Lower lobe of right lung (tissue), 2 donors: ENCODE data around the gene ECEL1. TPM values are rescaled to one million over a fixed set of nuclear protein-coding genes. Genes with fewer than 3 reads are reported as not detected.

Experiments used
- ATAC-seq, 2 donors: fragments of 200-7000 bp; cut with Tn5 transposase; one replicate each; pipeline ENCODE4 v1.9.1; 2020 to 2022; ENCODE audit warnings: mild to moderate bottlenecking in 2 of 2, moderate library complexity in 2 of 2
- DNase-seq: peaks from one replicate; pipeline ENCODE4 v3.0.0-alpha.2; 2020
- H3K27ac ChIP-seq: fragments of 200-600 bp; one replicate; pipeline ENCODE4 v1.8.0; 2022
- H3K27me3 ChIP-seq: fragments of 200-600 bp; one replicate; pipeline ENCODE4 v1.8.0; 2022; ENCODE audit warnings: low read depth
- H3K36me3 ChIP-seq: fragments of 200-600 bp; one replicate; pipeline ENCODE4 v1.8.0; 2022; ENCODE audit warnings: mild to moderate bottlenecking
- H3K4me1 ChIP-seq: fragments of 200-600 bp; one replicate; pipeline ENCODE4 v1.8.0; 2022
- H3K4me3 ChIP-seq: fragments of 200-600 bp; one replicate; pipeline ENCODE4 v1.8.0; 2022; ENCODE audit warnings: mild to moderate bottlenecking
- H3K9me3 ChIP-seq: fragments of 200-600 bp; one replicate; pipeline ENCODE4 v1.8.0; 2022
- intact Hi-C: fragments of 100-400 bp; cut with DNase I; formaldehyde crosslinking; loops from one replicate; pipeline ENCODE4 v1.11.0; 2022
- total RNA-seq: library from RNA; stranded (reverse); fragmentation: NEBNext Ultra II Directional; extraction: Animal tissue kit (Norgen Biotek cat#: 25700); gene quantifications from one replicate; pipeline ENCODE4 v1.2.1, GENCODE V29; 2021
- TF ChIP-seq, protein P1 (sequence below): fragments of 200-600 bp; IDR thresholded peaks from one replicate; pipeline ENCODE4 v1.8.0; 2022; ENCODE audit warnings: antibody characterized with exemption, mild to moderate bottlenecking
- donor health status: DM: no; HTN: yes; CAD: no; lungs with severe emphysema.

Gene ECEL1
- total RNA-seq, 1 donor from 2014 or later: 1.0 TPM

DNA sequence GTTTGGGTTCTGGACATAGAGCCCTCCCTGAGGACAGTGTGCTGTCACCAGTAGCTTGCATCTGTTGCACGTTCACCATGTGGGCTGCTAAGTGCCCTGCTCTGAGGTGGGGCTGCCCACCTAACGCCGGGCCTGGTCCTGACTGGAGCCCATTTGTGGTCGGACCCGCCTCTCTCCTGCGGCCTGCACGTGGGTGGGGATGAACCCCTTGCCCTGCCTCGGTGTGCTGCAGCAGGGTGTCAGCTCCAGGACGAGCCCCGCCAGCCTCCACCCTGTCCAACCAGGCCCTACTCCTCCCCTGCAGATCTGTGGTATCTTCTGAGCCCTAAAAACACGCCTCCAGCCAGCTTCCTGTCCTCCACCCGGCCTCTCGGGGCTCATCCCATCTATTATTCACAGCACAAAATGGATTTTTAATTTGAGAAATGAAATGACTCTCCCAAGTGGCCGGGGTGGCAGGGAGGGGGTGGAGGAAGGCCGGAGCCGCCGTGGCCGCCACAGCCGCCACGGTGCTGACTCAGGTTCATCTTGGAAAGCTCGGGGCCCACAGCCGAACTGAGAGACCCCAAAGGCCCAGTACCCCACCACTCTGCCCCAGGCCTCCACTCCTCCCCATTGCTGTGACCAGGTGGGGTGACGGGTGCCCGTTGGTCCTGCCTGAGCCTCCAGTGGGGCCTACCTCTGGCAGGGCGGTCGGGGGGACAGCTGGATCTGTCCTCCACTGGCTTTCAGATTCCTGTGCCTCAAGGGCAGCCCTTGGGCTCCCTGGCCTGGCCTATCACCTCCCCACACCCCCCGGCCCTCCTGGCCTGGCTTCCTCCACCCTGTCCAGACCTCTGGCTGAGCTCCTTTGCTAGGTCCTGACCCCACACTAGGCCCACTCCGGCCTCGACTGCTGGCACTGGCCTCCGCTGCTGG lies 2.8 kb upstream of the ECEL1 start:
- no peak overlapping the region for H3K4me3 ChIP-seq
- DNase-seq: peak; percentile 33
- no peak for ATAC-seq
- peaks cover 46% of the 10 kb centered on the region for H3K27me3 ChIP-seq
- TF ChIP-seq, protein P1, sequence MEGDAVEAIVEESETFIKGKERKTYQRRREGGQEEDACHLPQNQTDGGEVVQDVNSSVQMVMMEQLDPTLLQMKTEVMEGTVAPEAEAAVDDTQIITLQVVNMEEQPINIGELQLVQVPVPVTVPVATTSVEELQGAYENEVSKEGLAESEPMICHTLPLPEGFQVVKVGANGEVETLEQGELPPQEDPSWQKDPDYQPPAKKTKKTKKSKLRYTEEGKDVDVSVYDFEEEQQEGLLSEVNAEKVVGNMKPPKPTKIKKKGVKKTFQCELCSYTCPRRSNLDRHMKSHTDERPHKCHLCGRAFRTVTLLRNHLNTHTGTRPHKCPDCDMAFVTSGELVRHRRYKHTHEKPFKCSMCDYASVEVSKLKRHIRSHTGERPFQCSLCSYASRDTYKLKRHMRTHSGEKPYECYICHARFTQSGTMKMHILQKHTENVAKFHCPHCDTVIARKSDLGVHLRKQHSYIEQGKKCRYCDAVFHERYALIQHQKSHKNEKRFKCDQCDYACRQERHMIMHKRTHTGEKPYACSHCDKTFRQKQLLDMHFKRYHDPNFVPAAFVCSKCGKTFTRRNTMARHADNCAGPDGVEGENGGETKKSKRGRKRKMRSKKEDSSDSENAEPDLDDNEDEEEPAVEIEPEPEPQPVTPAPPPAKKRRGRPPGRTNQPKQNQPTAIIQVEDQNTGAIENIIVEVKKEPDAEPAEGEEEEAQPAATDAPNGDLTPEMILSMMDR: no peak
- intact Hi-C loops: no loop called here
- H3K4me1 ChIP-seq: peaks cover 8% of the 10 kb centered on the region
- H3K27ac ChIP-seq: no peak overlapping the region
- H3K36me3 ChIP-seq: no peaks in the 10 kb centered on the region
- no peaks in the 10 kb centered on the region for H3K9me3 ChIP-seq

DNA sequence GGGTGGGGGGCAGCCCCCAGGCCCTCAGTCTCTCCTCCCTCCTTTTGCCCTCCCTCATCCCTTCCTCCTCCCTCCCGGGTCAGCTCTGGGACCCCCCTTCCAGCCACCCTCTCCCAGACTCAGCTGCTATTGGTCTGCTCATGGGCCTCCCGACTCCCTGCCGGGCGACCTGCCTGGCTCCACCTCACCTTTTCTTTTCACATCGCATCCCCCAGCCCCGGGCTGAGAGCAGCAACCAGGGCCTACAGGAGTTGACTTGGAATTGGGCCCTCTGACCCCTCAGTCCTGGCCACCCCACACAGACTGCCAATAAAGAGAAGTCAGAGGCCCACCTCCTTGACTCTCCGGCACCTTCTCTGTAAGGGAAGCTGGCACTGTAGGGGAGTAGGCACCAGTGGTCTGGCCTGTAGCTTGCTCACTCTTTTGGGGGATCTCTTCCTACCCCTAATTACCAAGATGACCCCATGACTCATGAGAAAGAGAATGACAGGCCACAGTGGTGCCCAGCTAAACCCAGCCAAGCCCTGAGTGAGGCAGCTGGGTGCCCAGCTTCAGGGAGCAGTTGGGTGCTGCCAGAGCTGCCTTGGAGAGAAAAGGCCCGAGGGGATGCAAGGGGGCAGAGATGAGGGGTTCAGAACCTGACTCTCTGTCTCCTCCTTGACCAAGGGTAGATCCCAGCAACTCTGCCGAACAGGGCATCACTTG lies 2.0 kb upstream of the ECEL1 start:
- Histone ChIP-seq H3K27me3 (peaks cover 54% of the 10 kb centered on the region), H3K9me3 (no peaks in the 10 kb centered on the region)
- TF ChIP-seq, protein P1: no peak

DNA sequence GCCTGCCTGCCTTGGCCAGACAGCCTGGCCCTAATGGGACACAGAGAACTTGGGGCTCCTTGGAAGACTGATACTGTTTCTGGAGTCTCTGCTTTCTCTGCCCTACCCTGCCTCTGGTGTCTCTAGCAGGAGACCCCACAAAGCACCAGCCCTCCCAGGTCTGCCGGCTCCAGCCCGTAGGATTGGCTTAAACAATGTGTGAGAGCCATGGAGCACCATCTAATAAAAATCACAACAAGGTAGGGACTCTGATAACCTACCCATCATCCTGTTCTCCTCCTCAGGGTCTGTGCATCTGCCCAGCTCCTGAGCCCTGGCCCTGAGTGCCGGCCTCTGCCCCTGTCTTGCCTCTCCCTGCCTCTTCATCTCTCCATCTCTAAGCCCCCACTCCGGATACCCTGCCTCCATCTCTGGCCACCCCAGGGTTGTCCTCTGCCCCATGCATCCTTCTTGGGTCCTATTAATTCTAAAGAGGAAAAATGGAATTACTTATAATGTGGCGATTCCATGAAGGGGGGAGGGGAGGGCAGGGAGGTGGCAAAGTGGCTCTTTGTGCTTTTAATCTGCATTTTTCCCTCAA lies 1.2 kb upstream of the ECEL1 start:
- Histone ChIP-seq H3K4me1 (peaks cover 8% of the 10 kb centered on the region), H3K27ac (no peak overlapping the region), H3K9me3 (no peaks in the 10 kb centered on the region), H3K36me3 (no peaks in the 10 kb centered on the region), H3K4me3 (no peak overlapping the region), H3K27me3 (peaks cover 63% of the 10 kb centered on the region)
- TF ChIP-seq, protein P1: no peak
- ATAC-seq: no peak
- intact Hi-C loops: no loop called here
- DNase-seq: peak; percentile 7

More for the DNA sequence above, 2.0 kb upstream of the ECEL1 start:
- Histone ChIP-seq H3K27ac (no peak overlapping the region), H3K4me3 (no peak overlapping the region), H3K36me3 (no peaks in the 10 kb centered on the region), H3K4me1 (peaks cover 8% of the 10 kb centered on the region)
- intact Hi-C loops: no loop called here
- DNase-seq: peak; percentile 22
- no peak for ATAC-seq

DNA sequence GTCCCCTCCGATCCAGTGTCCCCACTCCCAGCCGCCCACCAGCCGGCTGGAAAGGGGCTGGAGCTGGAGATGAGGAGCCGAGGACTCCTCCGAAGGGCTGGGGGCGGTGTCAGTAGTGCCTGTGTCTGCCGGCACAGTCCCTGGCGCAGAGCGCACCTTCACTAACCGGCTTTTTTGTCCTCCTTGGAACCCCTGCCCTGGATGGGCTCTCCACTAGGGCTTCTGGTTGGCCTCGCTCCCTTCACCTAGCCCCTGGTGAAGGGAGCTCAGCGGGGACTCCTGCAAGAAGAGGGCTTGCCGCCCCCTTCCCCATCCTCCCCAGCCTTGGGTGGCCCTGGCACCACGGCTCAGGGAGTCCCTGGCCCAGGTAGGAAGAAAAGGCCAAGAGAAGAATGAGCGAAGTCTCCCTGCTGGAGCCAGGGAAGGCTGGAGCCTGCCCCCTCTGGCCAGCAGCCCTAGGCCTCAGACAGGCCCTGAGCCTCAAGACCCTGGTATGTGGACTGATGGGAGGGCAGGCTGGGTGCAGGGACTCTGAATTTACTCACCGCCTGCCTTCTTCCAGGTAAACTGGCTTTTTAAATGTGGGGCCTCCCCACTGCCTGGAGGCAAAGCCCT lies 570 bp upstream of the ECEL1 start:
- Histone ChIP-seq H3K9me3 (no peaks in the 10 kb centered on the region), H3K4me3 (no peak overlapping the region), H3K27ac (no peak overlapping the region), H3K36me3 (no peaks in the 10 kb centered on the region), H3K27me3 (peaks cover 69% of the 10 kb centered on the region), H3K4me1 (peaks cover 8% of the 10 kb centered on the region)
- TF ChIP-seq, protein P1: no peak
- peak; percentile 34 for DNase-seq
- intact Hi-C loops: no loop called here
- ATAC-seq: no peak
